H9 (cell line): ENCODE measurements around the gene ZBTB12. TPM values are rescaled to one million over a fixed set of nuclear protein-coding genes. Genes with fewer than 3 reads are reported as not detected.
"Not testable (repeated sequence)": the region's sequence is repeated elsewhere in the genome, so short reads cannot be mapped to it uniquely, and the experiment has no call there.

Experiments used
- DNase-seq: peaks from one replicate; pipeline ENCODE4 v3.0.0-alpha.2; 2017
- H2AFZ ChIP-seq: one replicate; pipeline ENCODE4 v1.6.1; 2013; ENCODE audit warnings: mild to moderate bottlenecking, low read length, control low read depth, moderate library complexity
- H2AK5ac ChIP-seq: 2 replicates; pipeline ENCODE4 v1.6.1; 2013; ENCODE audit warnings: low read length, control low read depth, mixed read lengths; ENCODE audit not compliant: insufficient read length
- H2BK120ac ChIP-seq: one replicate; pipeline ENCODE4 v1.6.1; 2013; ENCODE audit warnings: low read depth, mild to moderate bottlenecking, low read length, control low read depth, inconsistent platforms; ENCODE audit not compliant: poor library complexity, severe bottlenecking
- H2BK12ac ChIP-seq: 2 replicates; pipeline ENCODE4 v1.6.1; 2013; ENCODE audit warnings: low read length, control low read depth, mixed read lengths, low read depth; ENCODE audit not compliant: insufficient read length
- H2BK15ac ChIP-seq: 2 replicates; pipeline ENCODE4 v1.6.1; 2013; ENCODE audit warnings: low read depth, low read length, control low read depth
- H2BK20ac ChIP-seq: one replicate; pipeline ENCODE4 v1.6.1; 2013; ENCODE audit warnings: low read depth, mild to moderate bottlenecking, low read length, control low read depth, inconsistent platforms; ENCODE audit not compliant: poor library complexity, severe bottlenecking
- H2BK5ac ChIP-seq: 2 replicates; pipeline ENCODE4 v1.6.1; 2013; ENCODE audit warnings: low read length, control low read depth, mixed read lengths; ENCODE audit not compliant: insufficient read length
- H3K14ac ChIP-seq: 2 replicates; pipeline ENCODE4 v1.6.1; 2013; ENCODE audit warnings: low read length, control low read depth; ENCODE audit not compliant: insufficient read depth
- H3K18ac ChIP-seq: 2 replicates; pipeline ENCODE4 v1.6.1; 2013; ENCODE audit warnings: low read depth, mild to moderate bottlenecking, mixed read lengths, low read length, control low read depth; ENCODE audit not compliant: insufficient read length
- H3K23ac ChIP-seq: 2 replicates; pipeline ENCODE4 v1.6.1; 2013; ENCODE audit warnings: low read length, control low read depth, mixed read lengths, low read depth; ENCODE audit not compliant: insufficient read length
- H3K23me2 ChIP-seq: 2 replicates; pipeline ENCODE4 v1.6.1; 2013; ENCODE audit warnings: low read depth, mild to moderate bottlenecking, mixed read lengths, low read length, control low read depth; ENCODE audit not compliant: insufficient read length, poor library complexity, severe bottlenecking
- H3K27ac ChIP-seq: 2 replicates; pipeline ENCODE4 v1.5.1; 2013; ENCODE audit warnings: low read length, control low read depth, mixed read lengths, low read depth; ENCODE audit not compliant: insufficient read length
- H3K27me3 ChIP-seq: 2 replicates; pipeline ENCODE4 v1.6.1; 2013; ENCODE audit warnings: low read length, control low read depth, inconsistent platforms; ENCODE audit not compliant: insufficient read depth
- H3K4ac ChIP-seq: 2 replicates; pipeline ENCODE4 v1.6.1; 2013; ENCODE audit warnings: low read depth, mild to moderate bottlenecking, control low read depth, inconsistent platforms, low read length, moderate library complexity
- H3K4me1 ChIP-seq: 2 replicates; pipeline ENCODE4 v1.6.1; 2013; ENCODE audit warnings: low read length, control low read depth, inconsistent platforms; ENCODE audit not compliant: insufficient read depth
- H3K4me2 ChIP-seq: 2 replicates; pipeline ENCODE4 v1.6.1; 2013; ENCODE audit warnings: low read length, control low read depth, mixed read lengths; ENCODE audit not compliant: insufficient read length, insufficient read depth
- H3K56ac ChIP-seq: 2 replicates; pipeline ENCODE4 v1.6.1; 2013; ENCODE audit warnings: low read depth, mild to moderate bottlenecking, mixed read lengths, low read length, control low read depth; ENCODE audit not compliant: insufficient read length
- H3K79me1 ChIP-seq: 2 replicates; pipeline ENCODE4 v1.6.1; 2013; ENCODE audit warnings: low read depth, mild to moderate bottlenecking, moderate library complexity, low read length, control low read depth, inconsistent platforms; ENCODE audit not compliant: insufficient read depth, poor library complexity, severe bottlenecking
- H3K79me2 ChIP-seq: 2 replicates; pipeline ENCODE4 v1.6.1; 2013; ENCODE audit warnings: low read length, control low read depth, inconsistent platforms; ENCODE audit not compliant: insufficient read depth
- H3K9ac ChIP-seq: 2 replicates; pipeline ENCODE4 v1.6.1; 2013; ENCODE audit warnings: low read length, control low read depth, mixed read lengths; ENCODE audit not compliant: insufficient read length; ENCODE audit errors: extremely low read depth
- H3K9me3 ChIP-seq: one replicate; pipeline ENCODE4 v1.6.1; 2013; ENCODE audit warnings: low read depth, low read length, inconsistent platforms; ENCODE audit not compliant: control insufficient read depth
- H3T11ph ChIP-seq: one replicate; pipeline ENCODE4 v1.6.1; 2013; ENCODE audit warnings: mild to moderate bottlenecking, low read length, control low read depth, inconsistent platforms
- H4K20me1 ChIP-seq: one replicate; pipeline ENCODE4 v1.6.1; 2013; ENCODE audit not compliant: control insufficient read depth, insufficient read length, insufficient read depth
- H4K5ac ChIP-seq: 2 replicates; pipeline ENCODE4 v1.6.1; 2013; ENCODE audit warnings: low read depth, mild to moderate bottlenecking, mixed read lengths, low read length, control low read depth; ENCODE audit not compliant: insufficient read length
- H4K8ac ChIP-seq: replicated peaks from 2 replicates; pipeline ENCODE4 v1.6.1; 2013; ENCODE audit warnings: low read length, control low read depth, mixed read lengths, low read depth; ENCODE audit not compliant: insufficient read length
- H4K91ac ChIP-seq: 2 replicates; pipeline ENCODE4 v1.6.1; 2013; ENCODE audit warnings: low read depth, mild to moderate bottlenecking, moderate library complexity, mixed read lengths, low read length, control low read depth; ENCODE audit not compliant: insufficient read length
- H3K27ac Mint-ChIP-seq, 3 experiments: 2 replicates in 2 of 3; 3 replicates in 1 of 3; pipeline ENCODE4 v1.8.0; 2020 to 2021; ENCODE audit warnings: mixed read lengths in 3 of 3, mild to moderate bottlenecking in 1 of 3, moderate library complexity in 1 of 3
- H3K27me3 Mint-ChIP-seq: 2 replicates; pipeline ENCODE4 v1.8.0; 2021; ENCODE audit warnings: low read depth, mild to moderate bottlenecking, moderate library complexity, mixed read lengths
- H3K36me3 Mint-ChIP-seq, 3 experiments: 2 replicates in 2 of 3; 3 replicates in 1 of 3; pipeline ENCODE4 v1.8.0; 2020 to 2021; ENCODE audit warnings: low read depth in 3 of 3, mixed read lengths in 3 of 3; ENCODE audit not compliant: insufficient read depth in 1 of 3
- H3K4me1 Mint-ChIP-seq, 2 experiments: 2 replicates each; pipeline ENCODE4 v1.8.0; 2020; ENCODE audit warnings: mixed read lengths in 2 of 2
- H3K4me3 Mint-ChIP-seq, 2 experiments: 2 replicates in 1 of 2; 3 replicates in 1 of 2; pipeline ENCODE4 v1.8.0; 2020 to 2021; ENCODE audit warnings: mild to moderate bottlenecking in 2 of 2, mixed read lengths in 2 of 2, moderate library complexity in 1 of 2
- H3K9me3 Mint-ChIP-seq, 2 experiments: 2 replicates in 1 of 2; 3 replicates in 1 of 2; pipeline ENCODE4 v1.8.0; 2020; ENCODE audit warnings: mild to moderate bottlenecking in 2 of 2, mixed read lengths in 2 of 2, moderate library complexity in 1 of 2
- CTCF ChIP-seq: fragments of 200-600 bp; sonication (generic); conservative IDR thresholded peaks from 3 replicates; pipeline ENCODE4 v1.8.0; 2021; ENCODE audit warnings: antibody characterized with exemption, mild to moderate bottlenecking
- WGBS: extraction: QIAGEN DNeasy Blood & Tissue Kit; methylation state at CpG from one replicate; pipeline ENCODE4 v1.1.7; 2013; ENCODE audit warnings: missing lambda C conversion rate, low lambda C conversion rate, mixed read lengths; ENCODE audit not compliant: insufficient read length; ENCODE audit errors: extremely low coverage; 5-methylcytosine and 5-hydroxymethylcytosine counted together
- total RNA-seq: library from RNA; stranded (reverse); gene quantifications from 2 replicates; pipeline ENCODE4 v1.2.1, GENCODE V29; 2021

The ZBTB12 gene
- total RNA-seq, 1 experiment from 2014 or later: 31.0 TPM

- no peak overlapping the region for H2BK5ac ChIP-seq
- H2AK5ac ChIP-seq: no peak overlapping the region
- H3K23ac ChIP-seq: no peak overlapping the region
- H3K18ac ChIP-seq: no peak overlapping the region
- no peak overlapping the region for H3T11ph ChIP-seq
- no peaks in the 10 kb centered on the region for H3K27me3 ChIP-seq
- no peaks in the 10 kb centered on the region; the same call in 1 of the 2 replicates for H3K4me1 ChIP-seq
- H3K36me3 Mint-ChIP-seq: no peaks in the 10 kb centered on the region
- no peak overlapping the region for H4K5ac ChIP-seq
- H3K14ac ChIP-seq: no peak overlapping the region
- TF ChIP-seq CTCF: no peak
- H4K91ac ChIP-seq: no peak overlapping the region
- no peak overlapping the region for H2AFZ ChIP-seq
- H3K56ac ChIP-seq: no peak overlapping the region
- H3K79me1 ChIP-seq: no peaks in the 10 kb centered on the region
- peaks cover 17 to 23% of the 10 kb centered on the region in 2 experiments for H3K4me1 Mint-ChIP-seq
- H3K4ac ChIP-seq: no peak overlapping the region
- no peaks in the 10 kb centered on the region for H3K9me3 ChIP-seq
- H4K8ac ChIP-seq: no peak overlapping the region
- H3K4me3 Mint-ChIP-seq: no peak overlapping the region
- no peak overlapping the region for H3K9ac ChIP-seq
- no peaks in the 10 kb centered on the region; a peak in 1 of 5 replicates for H3K9me3 Mint-ChIP-seq
- H2BK120ac ChIP-seq: no peak overlapping the region
- H2BK20ac ChIP-seq: no peak overlapping the region
- WGBS: no CpG with 5 or more reads among the region's 7 CpGs
- H3K27ac ChIP-seq: no peak overlapping the region
- no peaks in the 10 kb centered on the region for H3K23me2 ChIP-seq
- no peaks in the 10 kb centered on the region for H4K20me1 ChIP-seq
- no peak overlapping the region for H2BK12ac ChIP-seq
- peaks cover under 1% of the 10 kb centered on the region for H3K27me3 Mint-ChIP-seq
- H2BK15ac ChIP-seq: no peak overlapping the region
- no peak overlapping the region for H3K4me2 ChIP-seq
- DNase-seq: no peak
- no peak overlapping the region for H3K27ac Mint-ChIP-seq
- H3K79me2 ChIP-seq: no peaks in the 10 kb centered on the region
Measured at GRCh38 chr6:31907158-31907813, 5.4 kb upstream of the ZBTB12 start.

GRCh38 chr6:31906727-31907126 is 4.8 kb upstream of the ZBTB12 start:
- WGBS: no CpG with 5 or more reads among the region's 8 CpGs
- DNase-seq, H3K9me3 ChIP-seq, H2BK5ac ChIP-seq, H2BK120ac ChIP-seq, H3K27ac ChIP-seq, H3K23me2 ChIP-seq, H4K91ac ChIP-seq, H4K8ac ChIP-seq, H3K79me1 ChIP-seq, H2BK20ac ChIP-seq, H3K23ac ChIP-seq, H3K14ac ChIP-seq, H3K18ac ChIP-seq, H2AFZ ChIP-seq, H3K4me1 ChIP-seq, H4K20me1 ChIP-seq, H3K79me2 ChIP-seq, H3T11ph ChIP-seq, H3K27me3 Mint-ChIP-seq, H3K4me2 ChIP-seq, H3K9me3 Mint-ChIP-seq, H3K56ac ChIP-seq, H2AK5ac ChIP-seq, H3K36me3 Mint-ChIP-seq, H3K4ac ChIP-seq, H3K9ac ChIP-seq, H2BK15ac ChIP-seq, H3K27me3 ChIP-seq, H2BK12ac ChIP-seq, H4K5ac ChIP-seq: not testable (repeated sequence)
- peak overlapping the region in 1 of 3 experiments; percentile 67; a peak in 3 of 7 replicates for H3K27ac Mint-ChIP-seq
- H3K4me3 Mint-ChIP-seq: peak overlapping the region in 1 of 2 experiments; percentile 31; a peak in 1 of 5 replicates
- peaks cover 17 to 22% of the 10 kb centered on the region in 2 experiments for H3K4me1 Mint-ChIP-seq
